ENCODE results near the gene TEX13A.

GRCh38 chrX:105266456-105266855 lies 46.0 kb upstream of the TEX13A start:
- TF ChIP-seq POLR2AphosphoS5 (IDR thresholded peaks at IDR 0.05), result no peak
- TF ChIP-seq CTCF (IDR thresholded peaks at IDR 0.05), result no peak
